Keratinocyte (primary cell): ENCODE results near the gene KCNQ2. TPM values are rescaled to one million over a fixed set of nuclear protein-coding genes. Genes with fewer than 3 reads are reported as not detected.

ENCODE experiments used
- DNase-seq: peaks from one replicate; pipeline ENCODE4 v3.0.0-alpha.2; 2011; ENCODE audit warnings: low read depth, missing footprints, low spot score
- FAIRE-seq: peaks from 2 replicates; lab custom pipeline; 2011; peaks lifted over from hg19 to GRCh38; lab: Jason Lieb, UNC
- H2AFZ ChIP-seq: 2 replicates; pipeline ENCODE4 v1.6.0; 2012; ENCODE audit warnings: low read length, control low read depth, inconsistent platforms; ENCODE audit not compliant: control insufficient read depth
- H3K27ac ChIP-seq: 2 replicates; pipeline ENCODE4 v1.5.1; 2011; ENCODE audit warnings: low read length; ENCODE audit not compliant: control insufficient read depth, insufficient read depth
- H3K27me3 ChIP-seq: 3 replicates; pipeline ENCODE4 v1.6.0; 2011; ENCODE audit warnings: low read length; ENCODE audit not compliant: control insufficient read depth, insufficient read depth; ENCODE audit errors: extremely low read depth
- H3K36me3 ChIP-seq, 2 experiments: 2 replicates in 1 of 2; 3 replicates in 1 of 2; pipeline ENCODE4 v1.5.1; 2011; ENCODE audit warnings: low read length in 2 of 2, mild to moderate bottlenecking in 1 of 2; ENCODE audit not compliant: control insufficient read depth in 2 of 2, insufficient read depth in 2 of 2; ENCODE audit errors: extremely low read depth in 1 of 2
- H3K4me1 ChIP-seq: 3 replicates; pipeline ENCODE4 v1.5.1; 2011; ENCODE audit warnings: low read length; ENCODE audit not compliant: control insufficient read depth, insufficient read depth; ENCODE audit errors: extremely low read depth
- H3K4me2 ChIP-seq: 3 replicates; pipeline ENCODE4 v1.6.0; 2011; ENCODE audit warnings: low read depth, low read length; ENCODE audit not compliant: control insufficient read depth, insufficient read depth; ENCODE audit errors: extremely low read depth
- H3K4me3 ChIP-seq, 3 experiments: fragments of 200-600 bp in 1 of 3; sonication (generic) in 1 of 3; 2 replicates in 2 of 3; 3 replicates in 1 of 3; pipeline ENCODE4 v1.5.1; 2011 to 2016; ENCODE audit warnings: low read length in 3 of 3, mild to moderate bottlenecking in 3 of 3, control low read depth in 2 of 3, inconsistent platforms in 1 of 3, low read depth in 1 of 3, mixed read lengths in 1 of 3, mixed run types in 1 of 3, moderate library complexity in 1 of 3; ENCODE audit not compliant: control insufficient read depth in 2 of 3, insufficient read depth in 2 of 3; ENCODE audit errors: extremely low read depth in 1 of 3
- H3K79me2 ChIP-seq: 2 replicates; pipeline ENCODE4 v1.6.0; 2012; ENCODE audit warnings: low read length; ENCODE audit not compliant: control insufficient read depth, insufficient read depth
- H3K9ac ChIP-seq: 3 replicates; pipeline ENCODE4 v1.6.0; 2011; ENCODE audit warnings: low read length; ENCODE audit not compliant: control insufficient read depth, insufficient read depth; ENCODE audit errors: extremely low read depth
- H3K9me1 ChIP-seq: 3 replicates; pipeline ENCODE4 v1.6.0; 2011; ENCODE audit warnings: low read length; ENCODE audit not compliant: control insufficient read depth, insufficient read depth; ENCODE audit errors: extremely low read depth
- H3K9me3 ChIP-seq: 2 replicates; pipeline ENCODE4 v1.5.1; 2012; ENCODE audit warnings: low read depth, low read length; ENCODE audit not compliant: control insufficient read depth
- H4K20me1 ChIP-seq: 3 replicates; pipeline ENCODE4 v1.6.0; 2011; ENCODE audit warnings: low read length; ENCODE audit not compliant: control insufficient read depth, insufficient read depth; ENCODE audit errors: extremely low read depth
- EZH2 ChIP-seq: IDR thresholded peaks from one replicate; pipeline ENCODE4 v1.6.1; 2012; ENCODE audit warnings: inconsistent platforms, mild to moderate bottlenecking, low read length, moderate library complexity
- dilution Hi-C: fragments of 300-500 bp; cut with MboI; formaldehyde crosslinking; loops from one replicate; pipeline ENCODE4 v1.7.0; 2020; ENCODE audit warnings: low sequenced_read_pairs; ENCODE audit not compliant: extremely low pct_ligation_motif_present
- polyA plus RNA-seq, 5 experiments: library from polyadenylated mRNA; depleted of rRNA in 3 of 5; stranded (reverse) in 3 of 5; stranded (forward) in 1 of 5; unstranded in 1 of 5; fragments of >200 nt; gene quantifications; 1 replicate in 1 of 5; 2 replicates in 3 of 5; 3 replicates in 1 of 5; pipeline versions ENCODE4 v1.2.1 to v1.2.3, GENCODE V29; 2011 to 2012; ENCODE audit warnings: missing spikeins in 2 of 5, low read depth in 1 of 5, low replicate concordance in 1 of 5
- TF ChIP-seq, protein P1 (sequence below), 3 experiments: IDR thresholded peaks in 1 of 3; conservative IDR thresholded peaks in 1 of 3; optimal IDR thresholded peaks in 1 of 3; 2 replicates in 2 of 3; 3 replicates in 1 of 3; pipeline versions ENCODE3 to v1.5.1; 2011; ENCODE audit warnings: low read length in 3 of 3, mild to moderate bottlenecking in 3 of 3, moderate library complexity in 2 of 3, control low read depth in 1 of 3, inconsistent platforms in 1 of 3; ENCODE audit not compliant: insufficient read depth in 2 of 3; ENCODE audit errors: extremely low read depth in 1 of 3

KCNQ2 gene
- polyA plus RNA-seq, 1 donor (not counting 4 experiments of a cell fraction or from before 2014, with no cell fraction given) = not detected

GRCh38 chr20:63473555-63474449 lies 1.3 kb upstream of the KCNQ2 start:
- dilution Hi-C loops = no loop called here
- Histone ChIP-seq H3K79me2 (no peaks in the 10 kb centered on the region), H3K4me3 (no peak overlapping the region), H3K27me3 (peaks cover 82% of the 10 kb centered on the region), H3K9ac (no peak overlapping the region), H4K20me1 (peaks cover 5% of the 10 kb centered on the region), H3K27ac (no peak overlapping the region), H3K36me3 (no peaks in the 10 kb centered on the region), H3K4me2 (no peak overlapping the region), H3K4me1 (no peaks in the 10 kb centered on the region), H2AFZ (no peak overlapping the region), H3K9me1 (no peaks in the 10 kb centered on the region), H3K9me3 (no peaks in the 10 kb centered on the region)
- TF ChIP-seq, protein P1, sequence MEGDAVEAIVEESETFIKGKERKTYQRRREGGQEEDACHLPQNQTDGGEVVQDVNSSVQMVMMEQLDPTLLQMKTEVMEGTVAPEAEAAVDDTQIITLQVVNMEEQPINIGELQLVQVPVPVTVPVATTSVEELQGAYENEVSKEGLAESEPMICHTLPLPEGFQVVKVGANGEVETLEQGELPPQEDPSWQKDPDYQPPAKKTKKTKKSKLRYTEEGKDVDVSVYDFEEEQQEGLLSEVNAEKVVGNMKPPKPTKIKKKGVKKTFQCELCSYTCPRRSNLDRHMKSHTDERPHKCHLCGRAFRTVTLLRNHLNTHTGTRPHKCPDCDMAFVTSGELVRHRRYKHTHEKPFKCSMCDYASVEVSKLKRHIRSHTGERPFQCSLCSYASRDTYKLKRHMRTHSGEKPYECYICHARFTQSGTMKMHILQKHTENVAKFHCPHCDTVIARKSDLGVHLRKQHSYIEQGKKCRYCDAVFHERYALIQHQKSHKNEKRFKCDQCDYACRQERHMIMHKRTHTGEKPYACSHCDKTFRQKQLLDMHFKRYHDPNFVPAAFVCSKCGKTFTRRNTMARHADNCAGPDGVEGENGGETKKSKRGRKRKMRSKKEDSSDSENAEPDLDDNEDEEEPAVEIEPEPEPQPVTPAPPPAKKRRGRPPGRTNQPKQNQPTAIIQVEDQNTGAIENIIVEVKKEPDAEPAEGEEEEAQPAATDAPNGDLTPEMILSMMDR (optimal IDR thresholded peaks at IDR 0.05 in 1 of 3, IDR thresholded peaks at IDR 0.05 in 1 of 3, conservative IDR thresholded peaks at IDR 0.05 in 1 of 3; ENCODE audit: extremely low read depth in 1 of 3, insufficient read depth in 2 of 3, low read length in 3 of 3) = no peak
- peak; percentile 26 for TF ChIP-seq EZH2
- FAIRE-seq (no peak), DNase-seq (no peak)

GRCh38 chr20:63472862-63473390 lies 471 bp upstream of the KCNQ2 start:
- Histone ChIP-seq H4K20me1 (peaks cover 5% of the 10 kb centered on the region), H3K9me1 (no peaks in the 10 kb centered on the region), H3K9me3 (no peaks in the 10 kb centered on the region), H2AFZ (no peak overlapping the region), H3K79me2 (no peaks in the 10 kb centered on the region), H3K27ac (no peak overlapping the region), H3K4me2 (no peak overlapping the region), H3K9ac (no peak overlapping the region), H3K4me3 (no peak overlapping the region), H3K4me1 (no peaks in the 10 kb centered on the region), H3K27me3 (peaks cover 82% of the 10 kb centered on the region), H3K36me3 (no peaks in the 10 kb centered on the region)
- FAIRE-seq (no peak), DNase-seq (no peak)
- dilution Hi-C loops = no loop called here
- TF ChIP-seq, protein P1 (optimal IDR thresholded peaks at IDR 0.05 in 1 of 3, IDR thresholded peaks at IDR 0.05 in 1 of 3, conservative IDR thresholded peaks at IDR 0.05 in 1 of 3; ENCODE audit: extremely low read depth in 1 of 3, insufficient read depth in 2 of 3, low read length in 3 of 3) = no peak
- TF ChIP-seq EZH2 = no peak
